Right renal cortex interstitium (tissue), 3 donors: ENCODE results near the gene MAU2. TPM values are rescaled to one million over a fixed set of nuclear protein-coding genes. Genes with fewer than 3 reads are reported as not detected.

ENCODE experiments used
- DNase-seq, 3 donors: peaks; one replicate each; pipeline ENCODE4 v3.0.0-alpha.2; 2013; ENCODE audit warnings: low read depth in 3 of 3, low spot score in 2 of 3
- polyA plus RNA-seq, 3 donors: library from polyadenylated mRNA; unstranded; fragments of 120-200 nt; gene quantifications; one replicate each; pipeline ENCODE4 v1.2.1, GENCODE V29; 2013; ENCODE audit not compliant: insufficient read length in 3 of 3

Gene MAU2
- polyA plus RNA-seq, 3 donors = 36.6 to 41.3 (median 38.6) TPM

GRCh38 chr19:19407633-19407930 lies 87.0 kb downstream of the MAU2 start:
- no peak for DNase-seq

Other genes with a start within 250 kb of the MAU2 start
- gene TMEM161A, start 182.4 kb upstream of the MAU2 start, polyA plus RNA-seq = 10 to 100 TPM; 25.7 to 29.2 (median 28.6) TPM
- 1 to 10 TPM; 1.0 to 1.1 (median 1.1) TPM for gene MEF2B, start 150.6 kb upstream of the MAU2 start, polyA plus RNA-seq
- 10 to 100 TPM; 13.1 to 14.9 (median 13.2) TPM for gene BORCS8, start 128.7 kb upstream of the MAU2 start, polyA plus RNA-seq
- gene RFXANK, start 128.6 kb upstream of the MAU2 start, polyA plus RNA-seq = 10 to 100 TPM; 51.7 to 68.5 (median 57.1) TPM
- gene NR2C2AP, start 117.4 kb upstream of the MAU2 start, polyA plus RNA-seq = 10 to 100 TPM; 13.6 to 14.8 (median 13.8) TPM
- under 1 TPM; 0.01 to 0.07 (median 0.03) TPM for gene NCAN, start 108.9 kb upstream of the MAU2 start, polyA plus RNA-seq
- gene TM6SF2, start 47.5 kb upstream of the MAU2 start, polyA plus RNA-seq = 1 to 10 TPM; 2.1 to 2.8 (median 2.4) TPM
- 10 to 100 TPM; 50.3 to 56.4 (median 52.2) TPM for gene SUGP1, start 320 bp upstream of the MAU2 start, polyA plus RNA-seq
- 10 to 100 TPM; 37.3 to 49.0 (median 39.0) TPM for gene GATAD2A, start 84.8 kb downstream of the MAU2 start, polyA plus RNA-seq
- gene TSSK6, start 194.7 kb downstream of the MAU2 start, polyA plus RNA-seq = 1 to 10 TPM in 1 of 3 donors, under 1 TPM in 2; 0.92 to 1.3 (median 0.97) TPM
- 100 to 1,000 TPM; 262 to 308 (median 285) TPM for gene NDUFA13, start 195.4 kb downstream of the MAU2 start, polyA plus RNA-seq
- gene YJEFN3, start 208.1 kb downstream of the MAU2 start, polyA plus RNA-seq = 1 to 10 TPM; 3.3 to 5.3 (median 4.1) TPM
- gene CILP2, start 217.4 kb downstream of the MAU2 start, polyA plus RNA-seq = under 1 TPM; 0.12 to 0.15 (median 0.13) TPM